GM12875 (cell line): Measurements from ENCODE around the gene SAA2.
"Not testable (repeated sequence)": the region's sequence is repeated elsewhere in the genome, so short reads cannot be mapped to it uniquely, and the experiment has no call there.

Experiments
- H3K4me3 ChIP-seq: one replicate; pipeline ENCODE4 v1.5.1; 2011; ENCODE audit warnings: low read depth, low read length, control low read depth
- TF ChIP-seq, protein P1 (sequence below): IDR thresholded peaks from 2 replicates; pipeline ENCODE4 v1.5.1; 2011; ENCODE audit warnings: low read depth, mild to moderate bottlenecking, control low read depth, inconsistent platforms, low read length, moderate library complexity, borderline replicate concordance; ENCODE audit not compliant: insufficient read depth

Gene SAA2

DNA sequence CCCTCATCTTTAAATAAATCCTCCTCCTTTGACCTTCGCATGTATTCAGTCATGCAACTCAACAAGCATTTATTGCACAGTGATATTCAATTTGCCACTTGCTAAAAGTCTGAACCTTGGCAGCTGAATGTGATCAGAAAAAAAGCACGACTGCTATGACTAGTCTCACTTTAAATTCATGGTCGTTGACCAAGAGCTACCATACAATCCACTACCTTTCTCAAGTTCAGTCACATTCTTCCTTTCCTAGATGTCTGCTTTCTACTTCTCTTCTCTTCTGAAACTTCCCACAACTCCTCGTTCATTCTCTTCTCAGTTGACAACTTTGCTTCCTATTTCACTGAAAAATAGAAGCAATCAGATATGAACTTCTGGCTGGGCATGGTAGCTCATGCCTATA is 15.6 kb upstream of the SAA2 start:
- H3K4me3 ChIP-seq = no peak overlapping the region
- TF ChIP-seq, protein P1, sequence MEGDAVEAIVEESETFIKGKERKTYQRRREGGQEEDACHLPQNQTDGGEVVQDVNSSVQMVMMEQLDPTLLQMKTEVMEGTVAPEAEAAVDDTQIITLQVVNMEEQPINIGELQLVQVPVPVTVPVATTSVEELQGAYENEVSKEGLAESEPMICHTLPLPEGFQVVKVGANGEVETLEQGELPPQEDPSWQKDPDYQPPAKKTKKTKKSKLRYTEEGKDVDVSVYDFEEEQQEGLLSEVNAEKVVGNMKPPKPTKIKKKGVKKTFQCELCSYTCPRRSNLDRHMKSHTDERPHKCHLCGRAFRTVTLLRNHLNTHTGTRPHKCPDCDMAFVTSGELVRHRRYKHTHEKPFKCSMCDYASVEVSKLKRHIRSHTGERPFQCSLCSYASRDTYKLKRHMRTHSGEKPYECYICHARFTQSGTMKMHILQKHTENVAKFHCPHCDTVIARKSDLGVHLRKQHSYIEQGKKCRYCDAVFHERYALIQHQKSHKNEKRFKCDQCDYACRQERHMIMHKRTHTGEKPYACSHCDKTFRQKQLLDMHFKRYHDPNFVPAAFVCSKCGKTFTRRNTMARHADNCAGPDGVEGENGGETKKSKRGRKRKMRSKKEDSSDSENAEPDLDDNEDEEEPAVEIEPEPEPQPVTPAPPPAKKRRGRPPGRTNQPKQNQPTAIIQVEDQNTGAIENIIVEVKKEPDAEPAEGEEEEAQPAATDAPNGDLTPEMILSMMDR = no peak

DNA sequence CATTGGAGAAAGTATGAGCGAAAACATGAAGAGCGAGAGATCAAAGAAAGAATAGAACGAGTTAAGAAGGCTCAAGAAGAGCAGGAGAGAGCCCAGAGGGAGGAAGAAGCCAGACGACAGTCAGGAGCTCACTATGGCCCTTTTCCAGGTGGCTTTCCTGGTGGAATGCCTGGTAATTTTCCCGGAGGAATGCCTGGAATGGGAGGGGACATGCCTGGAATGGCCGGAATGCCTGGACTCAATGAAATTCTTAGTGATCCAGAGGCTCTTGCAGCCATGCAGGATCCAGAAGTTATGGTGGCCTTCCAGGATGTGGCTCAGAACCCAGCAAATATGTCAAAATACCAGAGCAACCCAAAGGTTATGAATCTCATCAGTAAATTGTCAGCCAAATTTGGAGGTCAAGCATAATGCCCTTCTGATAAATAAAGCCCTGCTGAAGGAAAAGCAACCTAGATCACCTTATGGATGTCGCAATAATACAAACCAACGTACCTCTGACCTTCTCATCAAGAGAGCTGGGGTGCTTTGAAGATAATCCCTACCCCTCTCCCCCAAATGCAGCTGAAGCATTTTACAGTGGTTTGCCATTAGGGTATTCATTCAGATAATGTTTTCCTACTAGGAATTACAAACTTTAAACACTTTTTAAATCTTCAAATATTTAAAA is 14.3 kb upstream of the SAA2 start:
- not testable (repeated sequence) for H3K4me3 ChIP-seq

DNA sequence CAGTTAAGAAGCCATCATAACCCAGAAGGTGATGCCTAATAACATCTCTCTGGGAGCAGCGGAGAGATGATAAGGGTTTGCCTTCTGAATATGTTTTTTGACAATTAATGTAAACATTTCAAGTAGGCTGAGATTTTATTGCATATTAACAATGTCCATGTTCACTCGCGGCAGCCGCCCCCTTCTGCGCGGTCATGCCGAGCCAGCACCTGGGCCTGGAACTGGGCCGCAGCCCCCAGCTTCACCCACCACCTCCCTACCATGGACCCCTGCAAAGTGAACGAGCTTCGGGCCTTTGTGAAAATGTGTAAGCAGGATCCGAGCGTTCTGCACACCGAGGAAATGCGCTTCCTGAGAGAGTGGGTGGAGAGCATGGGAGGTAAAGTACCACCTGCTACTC is 13.3 kb upstream of the SAA2 start:
- TF ChIP-seq, protein P1 = no peak
- H3K4me3 ChIP-seq = no peak overlapping the region

DNA sequence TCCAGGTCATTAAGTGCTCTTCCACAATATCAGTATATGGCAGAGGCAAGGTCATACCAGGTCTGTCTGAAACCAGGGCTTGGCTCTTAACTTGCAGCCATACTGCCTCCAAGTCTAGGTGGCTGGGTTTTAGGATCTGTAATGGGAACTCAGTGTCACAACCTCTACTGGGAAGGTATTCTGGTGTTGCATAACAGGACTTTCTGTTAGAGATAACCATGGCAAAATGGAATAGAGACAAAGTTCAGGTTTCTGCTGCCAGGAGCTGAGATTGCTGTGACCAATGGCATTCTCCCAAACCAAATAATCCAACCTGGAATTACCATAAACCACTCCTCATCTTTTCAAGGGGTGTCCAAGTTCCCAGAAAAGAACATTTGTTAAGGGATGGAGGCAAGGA is 10.8 kb upstream of the SAA2 start:
- H3K4me3 ChIP-seq = no peak overlapping the region
- TF ChIP-seq, protein P1 = no peak

DNA sequence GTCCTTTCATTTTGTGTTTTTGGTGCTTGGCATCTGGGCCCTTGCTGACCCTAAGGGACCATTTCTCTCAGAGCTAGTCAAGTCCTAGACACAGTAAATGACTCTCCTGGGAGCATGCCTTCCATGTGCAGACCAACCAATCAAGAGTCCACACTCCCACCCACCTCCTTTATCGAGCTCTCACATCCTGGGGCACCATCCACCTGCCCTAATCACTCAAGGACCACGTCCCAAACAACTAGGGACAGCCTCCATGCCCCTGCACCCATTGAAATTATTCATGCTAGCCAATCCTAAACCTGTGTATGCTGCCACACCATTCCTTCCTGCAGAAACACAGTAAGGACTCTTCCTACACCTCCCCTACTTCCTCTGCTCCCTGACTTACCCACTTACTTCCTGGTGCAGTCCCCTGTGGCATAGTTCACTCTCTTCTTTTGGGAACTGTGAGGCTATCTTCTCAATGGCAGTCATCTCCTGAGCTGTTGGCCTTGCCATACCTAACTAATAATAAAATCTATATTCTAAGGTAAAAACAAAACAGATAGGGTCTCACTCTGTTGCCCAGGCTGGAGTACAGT is 6.4 kb upstream of the SAA2 start:
- H3K4me3 ChIP-seq = no peak overlapping the region
- TF ChIP-seq, protein P1 = no peak

DNA sequence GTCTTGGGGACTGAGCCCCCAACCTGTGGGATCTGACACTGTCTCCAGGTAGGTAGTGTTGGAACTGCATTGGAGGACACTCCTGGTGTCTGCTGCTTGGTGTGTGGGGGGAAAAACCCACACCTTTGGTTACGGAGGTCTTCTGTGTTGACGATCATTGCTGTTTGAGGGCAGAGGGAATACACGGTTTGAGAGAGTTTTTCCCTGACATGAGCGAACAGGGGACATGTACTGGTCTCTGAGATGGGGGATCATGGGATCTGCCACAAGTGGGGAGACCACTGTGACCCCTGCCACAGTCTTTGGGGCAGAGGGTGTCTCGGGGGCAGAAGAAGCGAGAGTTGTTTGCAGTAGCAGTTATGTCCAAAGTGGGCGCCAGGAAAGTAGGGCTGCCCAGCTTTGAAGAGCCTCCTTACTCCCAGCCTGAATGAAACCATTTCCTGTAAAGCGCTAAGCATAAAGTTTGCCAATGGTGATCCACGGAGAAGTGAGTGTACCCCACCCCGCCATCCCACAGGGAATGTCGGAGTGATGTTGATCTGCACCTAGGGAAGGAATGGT is 5.4 kb upstream of the SAA2 start:
- TF ChIP-seq, protein P1 = no peak
- no peak overlapping the region for H3K4me3 ChIP-seq

DNA sequence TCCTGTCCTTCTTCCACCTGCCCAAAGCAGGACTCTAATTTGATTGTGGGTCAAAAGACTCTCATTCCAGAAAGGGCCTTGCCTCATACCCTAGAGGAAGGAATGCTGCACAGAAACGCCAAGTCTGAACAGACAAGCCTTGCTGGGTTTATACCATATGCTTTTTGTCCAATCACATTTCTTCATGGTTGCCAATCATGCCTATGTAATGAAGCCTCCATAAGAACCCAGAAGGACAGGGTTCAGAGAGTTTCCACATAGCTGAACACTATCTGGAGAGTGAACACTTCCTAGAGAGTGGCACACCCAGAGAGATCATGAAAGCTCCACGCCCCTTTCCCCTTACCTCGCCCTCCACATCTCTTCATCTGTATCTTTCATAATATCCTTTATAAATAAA is 4.8 kb upstream of the SAA2 start:
- TF ChIP-seq, protein P1 = no peak
- no peak overlapping the region for H3K4me3 ChIP-seq

DNA sequence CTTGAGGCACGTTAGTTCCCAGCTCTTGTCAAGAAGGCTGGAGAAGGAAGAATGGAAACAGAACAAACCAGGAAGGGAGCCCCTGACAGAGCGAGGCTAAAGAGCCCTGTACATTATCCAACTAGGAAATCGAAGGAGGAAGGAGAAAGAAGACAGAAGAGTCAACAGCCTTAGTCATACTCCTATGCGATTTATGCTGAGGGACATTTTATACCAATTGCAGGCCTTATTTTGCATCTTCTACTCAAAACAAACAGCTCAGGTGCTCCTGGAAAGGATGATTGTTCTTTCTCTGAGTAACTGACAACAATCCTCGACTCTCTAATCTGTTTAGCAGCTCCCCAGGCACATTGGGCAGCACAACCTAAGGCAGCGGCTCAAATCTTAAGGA is 1.3 kb downstream of the SAA2 start:
- H3K4me3 ChIP-seq = not testable (repeated sequence)

DNA sequence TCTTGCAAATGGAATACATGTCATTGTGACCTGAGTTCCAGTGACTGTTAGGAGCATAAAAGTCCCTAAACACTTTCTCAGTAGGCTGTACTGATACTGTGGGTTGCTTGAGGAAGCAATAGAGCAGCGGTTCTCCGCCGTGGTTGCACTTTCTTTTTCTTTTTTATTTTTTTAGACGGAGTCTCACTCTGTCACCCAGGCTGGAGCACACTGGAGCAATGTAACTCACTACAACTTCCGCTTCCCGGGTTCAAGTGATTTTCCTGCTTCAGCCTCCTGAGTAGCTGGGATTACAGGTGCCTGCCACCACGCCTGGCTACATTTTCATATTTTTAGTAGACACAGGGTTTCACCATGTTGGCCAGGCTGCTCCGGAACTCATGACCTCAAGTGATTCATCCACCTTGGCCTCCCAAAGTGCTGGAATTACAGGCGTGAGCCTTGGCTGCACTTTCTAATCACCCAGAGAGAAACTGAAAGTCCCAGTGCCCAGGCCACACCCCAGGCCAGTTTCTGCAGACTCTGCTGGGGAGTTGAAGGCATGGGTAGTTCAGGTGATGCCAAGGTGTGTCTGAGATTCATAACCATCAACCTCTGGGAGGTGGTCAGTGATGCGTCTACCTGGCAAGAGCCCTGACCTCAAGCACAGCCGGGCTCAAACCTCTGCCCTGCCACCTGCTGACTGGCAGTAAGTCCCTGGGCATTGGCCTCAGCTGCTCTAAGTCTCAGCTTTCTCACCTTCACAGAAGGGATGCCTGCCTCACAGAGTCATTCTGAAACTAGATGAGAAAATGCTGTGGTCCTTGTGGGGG is 1.9 kb downstream of the SAA2 start:
- not testable (repeated sequence) for H3K4me3 ChIP-seq
